ENCODE results near the gene PRUNE1.

PRUNE1 gene

DNA sequence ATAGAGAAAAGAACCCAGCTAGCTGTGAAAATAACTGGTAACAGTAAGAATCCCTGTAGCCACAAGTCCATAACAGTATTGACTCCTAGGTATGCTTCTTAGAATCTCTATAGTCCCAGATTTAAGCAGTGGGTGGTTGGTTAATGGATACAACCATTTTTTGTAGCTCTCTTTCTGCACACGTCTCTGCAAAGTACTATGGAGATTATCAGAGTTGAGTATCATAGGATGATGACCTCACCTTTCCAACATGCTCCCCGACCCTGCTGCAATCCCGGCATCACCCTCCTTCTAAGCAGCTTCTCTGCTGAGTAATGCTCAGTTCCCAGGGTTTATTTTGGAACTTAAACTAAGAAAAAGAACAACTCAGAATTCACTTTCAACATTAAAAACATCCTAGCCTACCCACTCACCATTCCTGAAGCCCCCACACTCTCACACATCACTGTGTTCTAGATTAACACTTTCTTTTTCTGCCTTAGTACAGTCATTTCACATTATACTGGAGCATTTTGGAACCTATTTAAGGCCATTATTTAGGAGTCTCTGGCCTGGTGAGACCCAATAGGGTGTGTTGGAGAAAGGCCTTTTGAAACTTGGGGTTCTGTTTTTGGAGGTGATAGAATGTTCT, 54.6 kb downstream of the PRUNE1 start:
- no peak overlapping the region for H3K27ac ChIP-seq (ENCODE audit: low read depth, low read length)
- no peaks in the 10 kb centered on the region for H3K27me3 ChIP-seq (ENCODE audit: low read length)
- H3K4me3 ChIP-seq (ENCODE audit: insufficient read depth, low read length, poor library complexity, severe bottlenecking), result no peak overlapping the region
- no peak overlapping the region for H3K9ac ChIP-seq (ENCODE audit: low read length)
- no peak overlapping the region for H2AFZ ChIP-seq (ENCODE audit: low read depth, low read length, severe bottlenecking)
- no peaks in the 10 kb centered on the region for H3K36me3 ChIP-seq (ENCODE audit: low read length)
- H4K20me1 ChIP-seq (ENCODE audit: low read depth, low read length), result no peaks in the 10 kb centered on the region; the same call in 1 of the 2 replicates
- no peaks in the 10 kb centered on the region for H3K9me3 ChIP-seq (ENCODE audit: insufficient read depth, low read length)
- no peaks in the 10 kb centered on the region for H3K9me2 ChIP-seq (replicated peaks; ENCODE audit: insufficient read depth, low read length)
- no peak for TF ChIP-seq EZH2phosphoT487 (conservative IDR thresholded peaks at IDR 0.05; ENCODE audit: low read length)
- TF ChIP-seq, protein P1, sequence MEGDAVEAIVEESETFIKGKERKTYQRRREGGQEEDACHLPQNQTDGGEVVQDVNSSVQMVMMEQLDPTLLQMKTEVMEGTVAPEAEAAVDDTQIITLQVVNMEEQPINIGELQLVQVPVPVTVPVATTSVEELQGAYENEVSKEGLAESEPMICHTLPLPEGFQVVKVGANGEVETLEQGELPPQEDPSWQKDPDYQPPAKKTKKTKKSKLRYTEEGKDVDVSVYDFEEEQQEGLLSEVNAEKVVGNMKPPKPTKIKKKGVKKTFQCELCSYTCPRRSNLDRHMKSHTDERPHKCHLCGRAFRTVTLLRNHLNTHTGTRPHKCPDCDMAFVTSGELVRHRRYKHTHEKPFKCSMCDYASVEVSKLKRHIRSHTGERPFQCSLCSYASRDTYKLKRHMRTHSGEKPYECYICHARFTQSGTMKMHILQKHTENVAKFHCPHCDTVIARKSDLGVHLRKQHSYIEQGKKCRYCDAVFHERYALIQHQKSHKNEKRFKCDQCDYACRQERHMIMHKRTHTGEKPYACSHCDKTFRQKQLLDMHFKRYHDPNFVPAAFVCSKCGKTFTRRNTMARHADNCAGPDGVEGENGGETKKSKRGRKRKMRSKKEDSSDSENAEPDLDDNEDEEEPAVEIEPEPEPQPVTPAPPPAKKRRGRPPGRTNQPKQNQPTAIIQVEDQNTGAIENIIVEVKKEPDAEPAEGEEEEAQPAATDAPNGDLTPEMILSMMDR (IDR thresholded peaks at IDR 0.05; ENCODE audit: insufficient read depth, low read length, poor library complexity, severe bottlenecking), result no peak
- no peak overlapping the region for H3K4me2 ChIP-seq (ENCODE audit: low read depth, low read length, poor library complexity, severe bottlenecking)
- H3K79me2 ChIP-seq (ENCODE audit: insufficient read depth, low read length), result peaks cover 31% of the 10 kb centered on the region
- peaks cover 28% of the 10 kb centered on the region for H3F3A ChIP-seq (ENCODE audit: insufficient read depth)

DNA sequence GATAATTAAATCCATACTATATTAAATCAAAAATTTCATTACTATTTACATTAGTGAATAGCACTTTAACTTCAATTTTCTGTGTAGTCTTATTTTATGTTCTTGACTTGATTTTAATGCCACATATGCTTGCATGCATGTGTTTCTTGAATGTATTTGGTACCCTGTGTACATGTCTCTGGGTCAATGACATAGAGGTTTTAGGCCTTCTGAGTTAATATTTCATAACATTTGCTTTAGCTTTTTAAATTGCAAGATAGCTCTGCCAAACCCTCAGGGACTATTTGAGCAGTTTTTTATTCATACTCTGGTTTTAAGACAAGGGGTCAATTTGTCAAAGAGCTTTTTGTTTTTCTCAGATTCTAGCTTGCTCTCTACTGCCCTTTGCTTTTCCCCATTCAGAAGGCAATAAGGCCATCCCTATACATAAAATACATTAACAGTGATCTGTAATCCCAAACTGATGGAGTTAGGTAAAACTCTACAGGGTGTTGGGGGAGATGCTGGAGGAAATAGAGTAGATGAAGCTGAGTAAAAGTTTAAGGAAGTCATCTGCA, 56.9 kb downstream of the PRUNE1 start:
- Histone ChIP-seq H3K27ac (ENCODE audit: low read depth, low read length) (no peak overlapping the region), H3K9me3 (ENCODE audit: insufficient read depth, low read length) (no peaks in the 10 kb centered on the region), H3K4me3 (ENCODE audit: insufficient read depth, low read length, poor library complexity, severe bottlenecking) (no peak overlapping the region), H3K9me2 (replicated peaks; ENCODE audit: insufficient read depth, low read length) (no peaks in the 10 kb centered on the region), H3K9ac (ENCODE audit: low read length) (no peak overlapping the region), H4K20me1 (ENCODE audit: low read depth, low read length) (no peaks in the 10 kb centered on the region), H3K36me3 (ENCODE audit: low read length) (no peaks in the 10 kb centered on the region), H3K79me2 (ENCODE audit: insufficient read depth, low read length) (peaks cover 12% of the 10 kb centered on the region; the same call in 1 of the 2 replicates), H3K27me3 (ENCODE audit: low read length) (no peaks in the 10 kb centered on the region), H3K4me2 (ENCODE audit: low read depth, low read length, poor library complexity, severe bottlenecking) (no peak overlapping the region), H3F3A (ENCODE audit: insufficient read depth) (peaks cover 45% of the 10 kb centered on the region), H2AFZ (ENCODE audit: low read depth, low read length, severe bottlenecking) (no peak overlapping the region)
- TF ChIP-seq, protein P1 (IDR thresholded peaks at IDR 0.05; ENCODE audit: insufficient read depth, low read length, poor library complexity, severe bottlenecking), result no peak
- TF ChIP-seq EZH2phosphoT487 (conservative IDR thresholded peaks at IDR 0.05; ENCODE audit: low read length), result no peak

DNA sequence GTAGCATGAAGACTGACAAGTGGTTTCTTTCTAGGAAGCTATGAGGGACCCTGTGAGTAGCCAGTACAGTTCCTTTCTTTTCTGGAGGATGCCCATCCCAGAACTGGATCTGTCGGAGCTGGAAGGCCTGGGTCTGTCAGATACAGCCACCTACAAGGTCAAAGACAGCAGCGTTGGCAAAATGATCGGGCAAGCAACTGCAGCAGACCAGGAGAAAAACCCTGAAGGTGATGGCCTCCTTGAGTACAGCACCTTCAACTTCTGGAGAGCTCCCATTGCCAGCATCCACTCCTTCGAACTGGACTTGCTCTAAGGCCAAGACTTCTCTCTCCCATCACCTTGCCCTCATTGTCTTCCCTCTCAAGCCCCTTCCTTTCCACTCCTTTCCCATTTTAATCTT, 58.9 kb downstream of the PRUNE1 start:
- TF ChIP-seq, protein P1 (IDR thresholded peaks at IDR 0.05; ENCODE audit: insufficient read depth, low read length, poor library complexity, severe bottlenecking), result no peak
- no peak for TF ChIP-seq EZH2phosphoT487 (conservative IDR thresholded peaks at IDR 0.05; ENCODE audit: low read length)
- Histone ChIP-seq H3K27me3 (ENCODE audit: low read length) (no peaks in the 10 kb centered on the region), H2AFZ (ENCODE audit: low read depth, low read length, severe bottlenecking) (no peak overlapping the region), H3K4me3 (ENCODE audit: insufficient read depth, low read length, poor library complexity, severe bottlenecking) (no peak overlapping the region), H3K9ac (ENCODE audit: low read length) (no peak overlapping the region), H4K20me1 (ENCODE audit: low read depth, low read length) (no peaks in the 10 kb centered on the region), H3K27ac (ENCODE audit: low read depth, low read length) (no peak overlapping the region), H3K9me2 (replicated peaks; ENCODE audit: insufficient read depth, low read length) (no peaks in the 10 kb centered on the region), H3F3A (ENCODE audit: insufficient read depth) (peaks cover 43% of the 10 kb centered on the region), H3K4me2 (ENCODE audit: low read depth, low read length, poor library complexity, severe bottlenecking) (no peak overlapping the region), H3K9me3 (ENCODE audit: insufficient read depth, low read length) (no peaks in the 10 kb centered on the region), H3K36me3 (ENCODE audit: low read length) (no peaks in the 10 kb centered on the region), H3K79me2 (ENCODE audit: insufficient read depth, low read length) (peaks cover 5% of the 10 kb centered on the region; the same call in 1 of the 2 replicates)

Data from SU-DHL-6 (cell line).